HG03039 (cell line): Measurements from ENCODE around the gene CASP6.
"Not testable (repeated sequence)": the region's sequence is repeated elsewhere in the genome, so short reads cannot be mapped to it uniquely, and the experiment has no call there.

ENCODE experiments used
- ATAC-seq: cut with Tn5 transposase; IDR thresholded peaks from one replicate; pipeline ENCODE4 v1.9.1; 2021; ENCODE audit warnings: mild to moderate bottlenecking, moderate library complexity; ENCODE audit not compliant: unreplicated experiment

The CASP6 gene

DNA sequence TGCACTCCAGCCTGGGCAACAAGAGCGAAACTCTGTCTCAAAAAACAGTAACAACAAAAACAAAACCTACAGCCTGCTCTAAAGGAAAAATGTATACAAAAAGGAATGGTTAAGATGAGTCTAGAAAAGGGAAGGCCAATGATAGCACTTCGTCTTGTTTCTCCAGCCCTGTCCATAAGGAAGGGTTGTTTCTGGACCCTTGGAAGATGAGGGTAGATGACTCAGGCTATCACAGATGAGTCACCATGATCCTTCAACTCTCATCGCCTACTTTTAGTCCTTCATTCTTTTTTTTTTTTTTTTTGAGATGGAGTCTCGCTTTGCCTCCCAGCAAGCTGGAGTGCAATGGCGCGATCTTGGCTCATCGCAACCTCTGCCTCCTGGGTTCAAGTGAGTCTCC, 17.8 kb upstream of the CASP6 start:
- no peak for ATAC-seq

DNA sequence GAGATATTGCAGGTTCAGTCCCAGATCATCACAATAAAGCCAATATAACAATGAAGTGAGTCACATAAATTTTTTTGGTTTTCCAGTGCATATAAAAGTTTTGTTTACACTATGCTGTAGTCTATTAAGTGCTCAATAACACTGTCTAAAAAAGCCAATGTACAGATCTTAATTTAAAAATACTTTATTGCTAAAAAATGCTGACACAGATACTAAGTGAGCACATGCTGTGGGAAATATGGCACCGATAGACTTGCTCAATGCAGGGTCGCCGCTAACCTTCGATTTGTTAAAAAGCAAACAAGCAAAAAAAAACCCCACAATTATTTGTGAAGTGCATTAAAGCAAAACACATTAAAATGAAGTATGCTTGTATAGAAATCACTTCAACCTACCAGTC, 16.4 kb upstream of the CASP6 start:
- no peak for ATAC-seq

DNA sequence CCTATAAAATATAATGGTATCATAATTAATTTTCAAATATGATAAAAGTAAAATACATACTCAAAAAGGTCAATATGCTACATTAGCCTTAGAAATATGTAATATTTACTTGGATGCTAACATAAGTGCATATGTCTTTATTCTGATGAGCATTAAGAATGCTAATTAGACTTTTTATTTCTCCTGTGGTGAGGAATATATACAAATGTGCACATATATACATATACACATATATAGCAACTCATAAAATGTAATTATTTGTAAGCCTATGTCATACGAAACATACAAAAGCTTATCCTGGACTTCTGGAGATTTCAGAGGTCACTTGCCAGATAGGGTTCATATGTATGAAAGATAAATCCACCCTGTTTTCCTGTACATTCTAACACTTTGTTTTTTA, 15.5 kb upstream of the CASP6 start:
- no peak for ATAC-seq

DNA sequence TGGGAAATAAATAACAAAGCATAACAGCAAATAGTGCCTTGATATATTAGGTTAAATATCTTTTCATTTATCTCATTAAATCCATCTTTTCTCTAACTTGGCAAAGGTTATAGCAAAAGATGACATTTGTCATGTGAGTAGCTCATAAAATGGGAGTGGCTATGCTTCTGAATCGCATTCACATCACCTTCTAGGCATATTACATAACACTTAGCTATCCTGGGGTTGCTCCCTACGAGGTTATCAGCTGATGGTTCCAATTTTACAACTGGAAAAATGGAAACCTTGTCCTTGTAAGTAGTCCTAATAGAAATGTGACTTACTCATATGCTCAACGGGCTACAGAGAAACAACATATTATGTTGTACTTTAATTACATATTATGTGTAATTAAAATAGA, 10.3 kb upstream of the CASP6 start:
- ATAC-seq: no peak

DNA sequence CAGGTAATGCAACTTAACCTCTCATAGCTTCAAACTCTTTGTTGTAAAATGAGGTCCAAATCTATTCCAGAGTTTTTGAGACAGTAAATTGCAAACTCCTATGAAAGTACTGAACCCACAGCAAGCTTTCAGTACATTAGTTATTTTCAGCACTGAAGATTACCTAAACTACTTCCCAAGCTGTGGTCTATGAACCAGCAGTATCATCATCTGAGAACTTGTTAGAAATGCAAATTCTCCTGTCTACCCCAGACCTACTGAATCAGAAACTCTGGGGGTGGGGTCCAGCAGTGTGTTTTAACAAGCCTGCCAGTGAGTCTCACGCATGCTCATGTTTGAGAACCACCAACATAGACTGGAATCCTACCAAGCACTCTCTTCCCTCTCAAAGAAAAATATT, 5.7 kb upstream of the CASP6 start:
- peak; percentile 97 for ATAC-seq

DNA sequence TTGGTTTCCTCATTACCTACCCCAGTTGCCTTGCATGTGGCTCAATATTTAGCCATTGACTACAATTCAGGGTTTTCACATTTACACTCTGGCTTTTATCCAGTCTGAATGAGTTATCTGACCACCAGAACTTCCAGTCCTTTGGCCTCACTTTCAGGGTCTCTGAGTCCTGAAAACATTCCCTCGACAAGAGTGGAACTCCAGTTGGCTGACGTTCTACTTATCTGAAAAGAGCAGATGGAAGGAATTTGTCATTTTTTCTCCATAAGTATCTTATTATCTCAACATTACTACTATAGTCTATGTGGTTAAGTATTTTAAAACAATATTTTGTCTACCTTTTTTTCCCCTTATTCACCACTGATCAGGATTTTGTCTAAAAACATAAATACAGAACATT, 5.2 kb upstream of the CASP6 start:
- ATAC-seq: no peak

DNA sequence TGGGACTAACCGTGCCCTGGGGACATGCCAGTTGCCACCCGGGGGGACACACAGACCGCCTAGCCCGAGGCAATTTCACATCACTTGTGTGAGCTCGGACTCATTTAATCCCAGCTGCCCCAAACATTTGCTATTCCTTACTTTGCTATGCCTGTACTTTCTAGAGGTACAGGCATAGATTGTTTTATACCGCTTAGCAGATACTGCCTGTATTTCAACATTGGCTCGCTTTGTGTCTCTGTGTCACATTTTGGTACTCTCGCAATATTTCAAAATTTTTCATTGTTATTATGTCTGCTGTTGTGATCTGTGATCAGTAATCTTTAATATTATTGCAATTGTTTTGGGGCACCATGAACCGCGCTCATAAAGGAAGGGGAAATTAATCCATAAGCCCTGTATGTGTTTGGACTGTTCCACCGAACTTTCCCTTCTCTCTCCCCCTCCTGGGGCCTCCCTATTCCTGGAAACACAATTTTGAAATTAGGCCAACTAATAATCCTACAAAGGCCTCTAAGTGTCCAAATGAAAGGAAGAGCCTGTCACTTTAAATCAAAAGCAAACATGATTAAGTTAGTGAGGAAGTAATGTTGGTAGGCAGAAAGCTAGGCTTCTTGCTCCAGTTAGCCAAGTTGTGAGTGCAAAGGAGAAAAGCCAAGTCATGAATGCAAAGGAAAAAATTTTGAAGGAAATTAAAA, 568 bp upstream of the CASP6 start:
- ATAC-seq: no peak

DNA sequence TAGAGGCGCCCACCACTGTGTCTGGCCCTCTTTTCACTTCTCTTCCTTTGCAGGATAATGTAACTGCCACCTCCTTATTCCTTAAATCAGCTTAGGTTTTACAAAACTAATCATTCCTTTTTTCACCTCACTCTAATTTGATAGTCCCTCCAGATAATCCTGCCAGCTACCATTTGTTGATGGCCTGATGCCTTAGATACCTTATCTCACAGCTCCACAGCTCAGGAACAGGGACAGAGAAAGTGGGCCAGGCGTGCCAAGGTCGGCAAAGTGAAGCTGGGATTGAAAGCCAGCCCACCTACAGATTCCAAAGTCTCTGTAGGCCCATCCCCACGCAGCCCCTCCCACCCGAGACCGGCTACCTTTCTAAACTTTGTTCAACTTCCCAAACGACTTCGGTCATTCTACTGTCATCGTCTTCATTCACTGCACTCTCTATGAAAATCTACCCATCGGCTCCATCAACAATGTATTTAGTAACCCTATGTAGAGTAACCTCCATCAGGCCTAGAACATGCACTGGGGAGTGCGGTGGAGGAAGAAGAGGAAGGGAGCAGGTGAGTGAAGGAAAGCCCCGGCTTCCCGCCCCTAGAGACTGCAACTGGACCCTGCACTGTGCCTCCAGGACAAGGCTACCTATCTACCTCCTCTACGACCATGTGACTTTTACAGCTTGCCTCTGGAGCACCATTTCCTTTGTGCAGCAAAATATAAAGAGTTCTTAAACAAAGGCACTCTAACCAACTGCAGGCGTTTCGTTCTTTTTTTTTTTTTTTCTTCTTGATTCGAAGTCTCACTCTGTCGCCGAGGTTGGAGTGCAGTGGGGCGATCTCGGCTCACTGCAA, 1.5 kb downstream of the CASP6 start:
- ATAC-seq: no peak

DNA sequence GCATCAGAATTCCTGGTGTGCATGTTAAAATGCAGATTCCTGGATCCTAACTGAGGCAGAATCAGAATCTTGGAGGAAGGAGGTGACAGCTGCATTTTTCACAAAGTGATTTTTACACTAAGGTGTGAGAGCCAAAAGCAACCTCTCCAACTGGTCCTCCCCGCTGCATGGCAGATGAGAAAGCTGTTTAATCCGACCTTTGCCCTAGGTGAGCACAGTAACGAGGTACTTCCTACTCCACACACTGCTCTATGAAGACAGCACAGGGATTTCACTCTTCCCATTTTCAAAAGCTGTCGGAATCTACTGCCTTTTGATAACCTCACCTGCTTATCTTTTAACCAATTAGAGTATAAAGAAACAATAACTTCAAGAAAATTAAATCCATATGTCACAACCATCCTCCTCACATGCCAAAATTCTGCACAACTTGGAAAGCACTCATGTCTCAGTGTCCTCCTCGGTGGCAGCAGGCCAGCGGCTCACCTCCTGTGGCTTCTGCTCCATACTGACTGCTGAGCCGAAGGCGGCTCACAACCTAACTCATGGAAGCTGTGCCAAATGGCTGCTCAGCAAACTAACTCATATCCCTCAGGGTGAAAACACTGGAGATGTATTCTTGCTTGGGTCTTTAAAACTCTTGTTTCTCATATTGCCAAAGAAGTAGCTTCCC, 3.6 kb downstream of the CASP6 start:
- ATAC-seq: no peak

DNA sequence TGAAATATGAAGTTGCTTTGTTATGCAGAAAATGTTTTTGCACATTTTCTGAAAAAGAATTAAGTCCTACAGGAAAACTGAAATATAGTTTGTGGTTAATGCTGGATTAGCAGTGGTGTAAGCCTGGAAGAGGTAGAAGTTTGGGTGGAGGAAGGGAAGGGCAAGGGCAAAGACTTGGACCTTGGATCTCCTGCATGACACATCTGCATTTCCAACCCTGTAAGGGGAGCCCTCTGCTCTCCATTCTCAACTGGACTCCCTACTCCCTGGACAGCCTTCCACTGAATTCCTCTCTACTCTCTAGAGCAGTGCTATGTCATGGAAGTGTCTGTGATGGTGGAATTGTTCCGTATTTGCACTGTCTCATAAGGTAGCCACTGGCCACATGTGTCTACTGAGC, 4.6 kb downstream of the CASP6 start:
- ATAC-seq: no peak

DNA sequence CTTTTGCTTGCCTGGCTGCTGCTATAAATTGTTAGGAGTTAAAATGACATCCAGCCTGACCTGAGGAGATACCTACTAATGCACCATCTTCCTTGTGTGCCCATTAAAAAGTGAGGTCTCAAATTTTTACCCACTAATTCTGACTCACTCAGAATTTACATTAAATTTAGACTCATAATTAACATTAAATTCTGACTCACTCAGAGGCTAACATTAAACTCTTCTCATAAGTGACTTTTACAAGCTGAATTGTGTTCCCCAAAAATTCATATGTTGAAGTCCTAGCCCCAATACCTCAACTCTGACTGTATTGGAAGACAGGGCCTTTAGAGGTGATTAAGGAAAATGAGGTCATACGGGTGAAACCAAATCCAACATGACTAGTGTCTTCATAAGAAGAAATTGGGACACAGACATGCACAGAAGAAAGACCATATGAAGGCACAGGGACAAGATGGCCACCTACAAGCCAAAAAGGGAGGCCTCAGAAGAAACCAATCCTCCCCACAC, 11.8 kb downstream of the CASP6 start:
- no peak for ATAC-seq

DNA sequence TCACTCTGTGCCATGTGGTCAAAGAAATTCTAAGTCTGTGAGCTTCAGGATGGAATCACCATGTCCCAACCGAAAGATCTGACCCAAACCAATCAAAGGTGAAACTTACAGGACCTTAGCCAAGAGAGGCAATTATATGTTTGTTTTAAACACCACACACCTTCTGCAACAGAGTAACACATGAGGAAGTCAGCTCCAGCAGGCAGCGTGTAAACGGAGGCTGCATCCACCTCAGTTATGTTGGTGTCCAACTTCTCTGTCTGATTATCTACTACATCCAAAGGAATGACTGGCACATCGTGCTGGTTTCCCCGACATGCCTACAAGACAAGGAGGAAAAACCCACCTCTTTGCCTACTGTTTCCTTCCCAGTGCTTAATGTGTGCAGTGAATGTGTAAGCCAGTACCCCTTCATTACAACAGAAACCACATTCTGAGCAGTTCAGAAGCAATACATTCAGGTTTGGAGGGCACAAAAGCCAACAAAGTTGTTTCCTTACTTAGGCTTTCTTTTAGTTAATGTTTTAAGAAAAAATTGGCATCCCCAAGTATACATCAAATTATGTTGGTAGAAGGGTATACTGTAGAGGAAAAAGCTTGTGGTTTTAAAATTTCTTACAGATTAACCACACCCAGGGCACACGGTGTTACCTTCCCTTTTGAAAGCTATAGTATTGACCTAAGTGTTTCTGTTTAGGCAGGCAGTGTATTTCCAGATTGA, 12.4 kb downstream of the CASP6 start:
- no peak for ATAC-seq

DNA sequence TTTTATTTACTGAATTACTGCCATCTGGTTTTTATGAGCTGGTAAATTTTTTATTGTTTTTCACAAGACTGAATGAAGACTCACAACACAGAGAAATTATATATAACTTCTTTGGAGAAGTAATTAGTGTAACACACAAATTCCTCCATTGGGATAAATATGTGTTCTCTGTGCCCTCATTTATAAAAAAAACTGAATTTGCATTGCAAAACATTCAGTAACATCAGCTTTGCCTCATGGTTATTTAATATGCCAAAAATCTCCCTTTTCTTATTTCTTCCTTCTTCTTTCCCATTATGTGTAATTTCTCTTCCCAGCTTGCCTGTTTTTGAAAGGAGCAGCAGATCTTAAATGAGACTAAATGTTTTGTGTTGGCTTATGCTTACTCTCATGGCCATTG, 18.5 kb downstream of the CASP6 start:
- ATAC-seq: no peak

DNA sequence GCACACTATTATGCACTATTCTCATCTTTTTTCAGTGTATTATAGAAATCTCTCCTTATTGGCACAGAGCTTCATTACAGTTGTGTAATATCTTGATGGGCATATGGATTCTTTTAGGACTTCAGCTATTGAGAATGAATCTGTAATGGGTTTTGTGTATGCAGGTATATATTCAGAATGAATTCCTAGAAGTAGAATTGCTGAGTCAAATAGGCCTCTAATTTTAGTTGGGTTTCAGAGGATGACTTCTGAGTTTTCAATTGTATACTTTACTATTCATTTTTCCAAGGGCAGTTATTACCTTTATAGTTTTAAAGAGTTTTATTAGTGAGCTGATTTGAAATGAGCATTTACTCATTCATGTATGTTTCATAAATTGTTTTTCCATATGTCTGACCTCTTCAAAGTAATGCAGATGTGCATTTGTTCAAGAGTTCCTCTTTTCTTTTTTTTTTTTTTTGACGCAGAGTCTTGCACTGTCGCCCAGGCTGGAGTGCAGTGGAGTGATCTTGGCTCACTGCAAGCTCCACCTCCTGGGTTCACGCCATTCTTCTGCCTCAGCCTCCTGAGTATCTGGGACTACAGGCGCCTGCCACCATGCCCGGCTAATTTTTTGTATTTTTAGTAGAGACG, 19.5 kb downstream of the CASP6 start:
- ATAC-seq: no peak

DNA sequence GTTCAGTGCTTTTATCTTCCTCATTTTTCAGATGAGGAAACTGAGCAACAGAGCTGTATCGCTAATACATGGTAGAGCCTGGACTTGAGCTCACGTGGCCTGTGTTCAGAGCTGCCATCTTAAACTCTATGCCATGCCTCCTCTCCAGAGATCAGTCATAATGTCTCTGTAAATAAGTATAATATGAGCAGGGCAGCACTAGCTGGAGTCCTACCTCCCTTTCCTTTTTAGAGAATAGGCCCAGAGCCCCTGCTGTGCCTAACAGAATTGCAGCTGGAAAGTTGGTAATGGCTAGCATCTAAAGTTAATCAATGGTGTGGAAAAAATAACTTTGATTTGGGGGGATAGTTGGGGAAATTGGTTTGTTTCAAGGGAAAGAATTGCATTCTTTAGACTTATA, 20.4 kb downstream of the CASP6 start:
- no peak for ATAC-seq

DNA sequence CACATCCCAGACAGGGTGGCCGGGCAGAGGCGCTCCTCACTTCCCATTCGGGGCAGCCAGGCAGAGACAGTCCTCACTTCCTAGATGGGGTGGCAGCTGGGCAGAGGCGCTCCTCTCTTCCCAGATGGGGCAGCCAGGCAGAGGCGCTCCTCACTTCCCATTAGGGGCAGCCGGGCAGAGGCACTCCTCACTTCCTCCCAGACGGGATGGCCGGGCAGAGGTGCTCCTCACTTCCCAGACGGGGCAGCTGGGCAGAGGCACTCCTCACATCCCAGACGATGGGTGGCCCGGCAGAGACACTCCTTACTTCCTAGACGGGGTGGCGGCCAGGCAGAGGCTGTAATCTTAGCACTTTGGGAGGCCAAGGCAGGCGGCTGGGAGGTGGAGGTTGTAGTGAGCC, 24.3 kb downstream of the CASP6 start:
- not testable (repeated sequence) for ATAC-seq

DNA sequence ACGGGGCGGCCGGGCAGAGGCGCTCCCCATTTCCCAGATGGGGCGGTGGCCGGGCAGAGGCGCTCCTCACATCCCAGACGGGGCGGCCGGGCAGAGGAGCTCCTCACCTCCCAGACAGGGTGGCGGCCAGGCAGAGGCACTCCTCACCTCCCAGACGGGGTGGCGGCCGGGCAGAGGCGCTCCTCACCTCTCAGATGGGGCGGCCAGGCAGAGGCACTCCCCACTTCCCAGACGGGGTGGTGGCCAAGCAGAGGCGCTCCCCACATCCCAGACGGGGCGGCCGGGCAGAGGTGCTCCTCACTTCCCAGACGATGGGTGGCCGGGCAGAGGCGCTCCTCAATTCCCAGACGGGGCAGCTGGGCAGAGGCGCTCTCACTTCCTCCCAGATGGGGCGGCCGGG, 24.8 kb downstream of the CASP6 start:
- not testable (repeated sequence) for ATAC-seq

DNA sequence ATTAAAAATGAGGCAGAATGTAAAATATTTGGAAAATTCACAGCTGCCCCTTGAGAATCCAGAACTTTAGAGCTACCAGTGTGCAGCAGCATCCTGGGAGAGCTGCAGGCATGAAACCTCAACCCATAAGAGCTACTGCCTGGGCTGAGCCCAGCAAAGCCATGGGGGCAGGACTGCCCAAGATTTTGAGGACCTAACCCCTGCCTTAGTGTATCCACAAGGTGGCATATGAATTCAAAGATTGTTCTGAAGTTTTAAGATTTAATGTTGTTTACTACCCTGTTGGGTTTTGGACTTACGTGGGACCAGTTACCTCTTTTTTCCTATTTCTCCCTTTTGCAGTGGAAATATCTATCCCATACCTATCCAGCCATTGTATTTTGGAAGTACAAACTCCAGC, 26.4 kb downstream of the CASP6 start:
- ATAC-seq: no peak

DNA sequence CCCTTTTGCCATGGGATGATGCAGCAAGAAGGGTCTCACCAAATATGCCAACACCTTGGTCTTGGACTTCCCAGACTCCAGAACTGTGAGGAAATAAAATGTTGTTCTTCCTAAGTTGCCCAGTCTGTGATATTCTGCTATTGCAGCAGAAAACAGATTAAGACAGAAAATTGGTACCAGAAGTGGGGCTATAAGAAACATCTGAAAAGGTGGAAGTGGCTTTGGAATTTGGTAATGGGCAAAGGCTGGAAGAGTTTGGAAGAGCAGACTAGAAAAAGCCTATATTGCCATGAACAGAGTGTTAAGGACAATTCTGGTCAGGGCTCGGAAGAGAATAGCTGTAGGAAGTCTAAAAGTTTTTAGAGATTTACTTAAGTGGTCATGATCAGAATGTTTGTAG, 27.4 kb downstream of the CASP6 start:
- no peak for ATAC-seq

DNA sequence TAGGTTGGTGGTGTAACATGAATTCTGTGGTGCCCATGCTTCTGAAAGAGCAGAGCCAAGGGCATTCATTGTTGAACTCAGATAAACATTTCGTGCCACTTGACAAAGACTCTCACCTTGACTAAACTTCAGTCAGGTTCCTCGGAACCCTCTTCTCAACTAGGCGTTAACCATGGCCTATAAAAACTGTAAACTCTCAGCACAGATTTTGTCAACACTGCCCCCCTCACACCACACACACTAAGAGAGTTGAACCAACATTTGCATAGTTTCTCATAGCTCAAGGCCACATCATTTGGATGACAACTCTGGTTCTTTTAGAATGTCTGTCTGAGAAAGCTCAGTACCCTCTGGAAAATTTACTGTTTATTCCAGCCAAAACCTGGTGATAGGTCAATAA, 28.1 kb downstream of the CASP6 start:
- no peak for ATAC-seq

DNA sequence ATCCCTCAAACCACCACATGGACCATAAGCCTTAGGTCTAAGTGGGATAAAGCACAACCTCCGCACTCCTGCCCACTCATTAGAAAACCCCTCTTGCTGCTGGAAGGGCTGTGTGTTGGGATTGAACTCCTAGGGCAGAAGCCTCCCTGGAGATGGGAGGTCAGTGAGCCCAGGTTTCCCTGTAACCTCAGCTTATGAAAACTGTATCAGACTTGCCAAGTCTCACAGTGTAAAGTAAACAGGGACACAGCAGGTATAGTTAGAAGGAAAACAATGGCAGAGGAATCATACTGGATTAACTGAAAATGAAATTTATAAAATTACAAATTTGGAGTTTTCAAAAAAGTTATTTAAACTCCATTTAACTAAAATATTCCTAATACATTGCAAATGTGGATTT, 29.9 kb downstream of the CASP6 start:
- ATAC-seq: no peak
